Vagina (tissue), 2 donors: ENCODE measurements around the gene ZNF385B.

ENCODE experiments used
- POLR2A ChIP-seq, 2 donors: fragments of 450-650 bp; IDR thresholded peaks; one replicate each; pipeline ENCODE4 v1.6.1; 2017; ENCODE audit warnings: antibody characterized with exemption in 2 of 2, mild to moderate bottlenecking in 2 of 2, moderate library complexity in 2 of 2
- TF ChIP-seq, protein P1 (sequence below), 3 experiments: fragments of 450-650 bp in 2 of 3; fragments of 200-600 bp in 1 of 3; sonication (generic) in 1 of 3; IDR thresholded peaks; one replicate each; pipeline ENCODE4 v1.5.1; 2017 to 2019; ENCODE audit warnings: antibody characterized with exemption in 3 of 3, mild to moderate bottlenecking in 2 of 3, moderate library complexity in 2 of 3

DNA sequence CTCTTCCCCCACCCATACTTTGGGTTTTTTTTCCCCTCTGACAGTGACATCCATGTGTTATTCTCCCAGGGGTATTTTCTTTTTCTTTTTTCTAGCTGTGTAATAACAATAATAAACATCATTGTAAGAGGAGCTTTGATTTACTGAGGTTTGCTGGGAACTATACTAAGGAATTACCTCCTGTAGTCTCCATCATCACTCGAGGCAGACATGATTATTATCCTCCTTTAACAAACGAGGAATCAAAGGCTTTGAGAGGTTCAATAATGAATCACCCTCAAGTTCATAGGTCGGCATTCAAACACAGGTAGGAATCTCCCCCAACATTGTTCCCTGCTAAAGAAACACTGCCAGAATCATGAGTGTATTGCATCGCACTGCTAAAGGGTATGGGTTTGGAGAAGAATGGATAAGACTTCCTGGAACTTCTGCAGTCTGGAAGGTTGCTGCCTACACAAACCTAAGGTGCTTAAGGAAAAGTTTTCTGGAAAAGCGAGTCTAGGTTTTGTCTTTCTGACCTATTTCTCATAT is 336.5 kb downstream of the ZNF385B start:
- TF ChIP-seq, protein P1, sequence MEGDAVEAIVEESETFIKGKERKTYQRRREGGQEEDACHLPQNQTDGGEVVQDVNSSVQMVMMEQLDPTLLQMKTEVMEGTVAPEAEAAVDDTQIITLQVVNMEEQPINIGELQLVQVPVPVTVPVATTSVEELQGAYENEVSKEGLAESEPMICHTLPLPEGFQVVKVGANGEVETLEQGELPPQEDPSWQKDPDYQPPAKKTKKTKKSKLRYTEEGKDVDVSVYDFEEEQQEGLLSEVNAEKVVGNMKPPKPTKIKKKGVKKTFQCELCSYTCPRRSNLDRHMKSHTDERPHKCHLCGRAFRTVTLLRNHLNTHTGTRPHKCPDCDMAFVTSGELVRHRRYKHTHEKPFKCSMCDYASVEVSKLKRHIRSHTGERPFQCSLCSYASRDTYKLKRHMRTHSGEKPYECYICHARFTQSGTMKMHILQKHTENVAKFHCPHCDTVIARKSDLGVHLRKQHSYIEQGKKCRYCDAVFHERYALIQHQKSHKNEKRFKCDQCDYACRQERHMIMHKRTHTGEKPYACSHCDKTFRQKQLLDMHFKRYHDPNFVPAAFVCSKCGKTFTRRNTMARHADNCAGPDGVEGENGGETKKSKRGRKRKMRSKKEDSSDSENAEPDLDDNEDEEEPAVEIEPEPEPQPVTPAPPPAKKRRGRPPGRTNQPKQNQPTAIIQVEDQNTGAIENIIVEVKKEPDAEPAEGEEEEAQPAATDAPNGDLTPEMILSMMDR (IDR thresholded peaks at IDR 0.05): no peak
- TF ChIP-seq POLR2A (IDR thresholded peaks at IDR 0.05): no peak
